Chondrocyte (in vitro differentiated cells): ENCODE data around the gene ZNF761. TPM values are rescaled to one million over a fixed set of nuclear protein-coding genes. Genes with fewer than 3 reads are reported as not detected.
A peak's percentile ranks its signal among the peaks of the same experiment; 100 is the strongest.
"Not testable (repeated sequence)": the region's sequence is repeated elsewhere in the genome, so short reads cannot be mapped to it uniquely, and the experiment has no call there.

Experiments used
- DNase-seq: peaks from one replicate; pipeline ENCODE4 v3.0.0; 2021; ENCODE audit warnings: mixed read lengths, low spot score
- H3K27ac Mint-ChIP-seq: one replicate; pipeline ENCODE4 v1.8.0; 2021; ENCODE audit warnings: mild to moderate bottlenecking, moderate library complexity, mixed read lengths; ENCODE audit not compliant: unreplicated experiment
- H3K27me3 Mint-ChIP-seq: 2 replicates; pipeline ENCODE4 v1.8.0; 2021; ENCODE audit warnings: low read depth, mixed read lengths
- H3K36me3 Mint-ChIP-seq: 2 replicates; pipeline ENCODE4 v1.8.0; 2021; ENCODE audit warnings: low read depth, mixed read lengths
- H3K4me1 Mint-ChIP-seq: 2 replicates; pipeline ENCODE4 v1.8.0; 2021; ENCODE audit warnings: low read depth, mild to moderate bottlenecking, mixed read lengths
- H3K4me3 Mint-ChIP-seq: one replicate; pipeline ENCODE4 v1.8.0; 2021; ENCODE audit warnings: mild to moderate bottlenecking, moderate library complexity, mixed read lengths; ENCODE audit not compliant: unreplicated experiment
- H3K9me3 Mint-ChIP-seq: 2 replicates; pipeline ENCODE4 v1.8.0; 2021; ENCODE audit warnings: low read depth, mixed read lengths
- total RNA-seq: library from RNA; stranded (reverse); gene quantifications from 3 replicates; pipeline ENCODE4 v1.2.1, GENCODE V29; 2021
- TF ChIP-seq, protein P1 (sequence below): fragments of 200-600 bp; sonication (generic); IDR thresholded peaks from 2 replicates; pipeline ENCODE4 v1.5.0; 2021; ENCODE audit warnings: antibody characterized with exemption, mild to moderate bottlenecking, moderate library complexity

Gene ZNF761
- total RNA-seq, 1 donor from 2014 or later, result 8.0 TPM

DNA sequence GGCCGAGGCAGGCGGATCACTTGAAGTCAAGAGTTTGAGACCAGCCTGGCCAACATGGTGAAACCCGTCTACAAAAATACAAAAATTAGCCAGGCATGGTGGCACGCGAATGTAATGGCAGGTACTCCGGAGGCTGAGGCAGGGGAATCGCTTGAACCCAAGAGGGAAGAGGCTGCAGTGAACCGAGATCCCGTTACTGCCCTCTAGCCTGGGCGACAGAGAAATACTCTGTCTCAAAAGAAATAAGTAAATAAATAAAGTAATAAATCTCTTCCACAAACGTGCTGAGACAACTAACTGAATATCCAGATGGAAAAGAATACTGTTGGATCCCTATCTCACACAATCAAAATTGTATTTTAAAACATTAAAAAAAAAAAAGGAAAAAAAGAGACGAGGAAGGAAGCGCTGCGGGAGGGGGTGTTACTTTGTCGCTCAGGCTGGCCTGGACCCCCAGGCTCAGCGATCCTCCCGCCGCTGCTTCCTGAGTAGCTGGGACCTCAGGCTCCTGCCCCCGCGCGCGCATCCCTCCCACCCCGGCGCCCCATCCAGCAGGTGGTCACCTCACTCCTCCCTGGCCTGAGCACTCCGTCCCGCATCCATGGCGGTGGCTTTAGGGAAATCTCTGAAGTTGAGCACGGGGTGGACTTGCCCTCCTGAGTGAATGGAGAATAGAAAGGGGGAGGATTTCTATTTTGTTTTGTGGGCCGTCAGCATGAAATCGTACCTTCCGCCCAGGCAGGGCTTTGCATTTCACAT is 35.1 kb downstream of the ZNF761 start:
- peaks cover 7% of the 10 kb centered on the region for H3K36me3 Mint-ChIP-seq
- no peak for DNase-seq
- TF ChIP-seq, protein P1, sequence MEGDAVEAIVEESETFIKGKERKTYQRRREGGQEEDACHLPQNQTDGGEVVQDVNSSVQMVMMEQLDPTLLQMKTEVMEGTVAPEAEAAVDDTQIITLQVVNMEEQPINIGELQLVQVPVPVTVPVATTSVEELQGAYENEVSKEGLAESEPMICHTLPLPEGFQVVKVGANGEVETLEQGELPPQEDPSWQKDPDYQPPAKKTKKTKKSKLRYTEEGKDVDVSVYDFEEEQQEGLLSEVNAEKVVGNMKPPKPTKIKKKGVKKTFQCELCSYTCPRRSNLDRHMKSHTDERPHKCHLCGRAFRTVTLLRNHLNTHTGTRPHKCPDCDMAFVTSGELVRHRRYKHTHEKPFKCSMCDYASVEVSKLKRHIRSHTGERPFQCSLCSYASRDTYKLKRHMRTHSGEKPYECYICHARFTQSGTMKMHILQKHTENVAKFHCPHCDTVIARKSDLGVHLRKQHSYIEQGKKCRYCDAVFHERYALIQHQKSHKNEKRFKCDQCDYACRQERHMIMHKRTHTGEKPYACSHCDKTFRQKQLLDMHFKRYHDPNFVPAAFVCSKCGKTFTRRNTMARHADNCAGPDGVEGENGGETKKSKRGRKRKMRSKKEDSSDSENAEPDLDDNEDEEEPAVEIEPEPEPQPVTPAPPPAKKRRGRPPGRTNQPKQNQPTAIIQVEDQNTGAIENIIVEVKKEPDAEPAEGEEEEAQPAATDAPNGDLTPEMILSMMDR, result peak; percentile 44
- peak overlapping the region; percentile 93 for H3K4me3 Mint-ChIP-seq
- no peaks in the 10 kb centered on the region for H3K27me3 Mint-ChIP-seq
- H3K27ac Mint-ChIP-seq, result peak overlapping the region; percentile 89
- H3K4me1 Mint-ChIP-seq, result peaks cover 15% of the 10 kb centered on the region
- peaks cover 15% of the 10 kb centered on the region for H3K9me3 Mint-ChIP-seq

DNA sequence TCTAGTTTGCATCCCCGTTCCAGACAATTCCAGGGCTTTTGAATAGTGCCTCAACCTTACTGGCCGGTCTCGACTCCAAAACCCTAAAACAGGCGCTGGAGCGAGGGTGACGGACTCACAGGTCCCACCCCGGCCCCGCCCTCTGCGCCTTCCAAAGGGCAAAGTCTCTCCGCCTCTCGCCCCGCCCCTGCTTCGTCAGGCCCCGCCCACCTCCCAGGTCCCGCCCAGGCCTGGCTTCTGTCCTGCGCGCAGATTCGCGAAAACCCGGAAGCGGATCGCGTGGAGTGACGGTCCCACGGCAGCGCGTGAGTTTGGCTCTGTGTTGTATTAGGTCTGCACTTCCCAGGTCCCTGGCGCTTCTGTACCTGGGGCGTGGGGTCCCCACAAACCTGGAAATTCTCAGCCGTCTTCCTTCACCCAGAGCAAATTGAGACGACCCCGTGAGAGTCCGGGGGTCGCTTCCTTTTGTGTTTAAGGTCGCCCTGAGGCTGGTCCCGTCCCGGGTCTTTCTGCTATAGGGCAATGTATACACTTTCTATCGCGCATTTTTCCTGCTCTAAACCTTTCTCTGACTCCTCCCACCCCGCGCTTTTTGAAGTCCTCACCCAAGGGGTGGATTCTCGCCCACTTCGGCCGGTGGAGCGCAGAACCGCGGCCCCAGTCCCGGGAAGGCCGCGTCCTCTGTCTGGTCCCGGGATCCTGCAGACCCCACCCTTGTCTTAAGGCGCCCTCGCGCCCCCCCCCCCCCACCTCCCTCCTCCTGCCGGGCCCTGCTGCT is 35.9 kb downstream of the ZNF761 start, which contains the start of gene ZNF813:
ZNF813 (plus strand) TSS at position 249 of the 778 bp plus-strand sequence. CDS start 16,090 bp downstream, outside the sequence.
- Mint-ChIP-seq H3K27ac (peak within 1 kb of the TSS; percentile 89), H3K36me3 (peaks cover 9% of the 10 kb centered on the region), H3K4me1 (peaks cover 15% of the 10 kb centered on the region), H3K27me3 (no peaks in the 10 kb centered on the region), H3K9me3 (peaks cover 13% of the 10 kb centered on the region), H3K4me3 (peak within 1 kb of the TSS; percentile 93)
- DNase-seq, result peak; percentile 95
- TF ChIP-seq, protein P1, result no peak

DNA sequence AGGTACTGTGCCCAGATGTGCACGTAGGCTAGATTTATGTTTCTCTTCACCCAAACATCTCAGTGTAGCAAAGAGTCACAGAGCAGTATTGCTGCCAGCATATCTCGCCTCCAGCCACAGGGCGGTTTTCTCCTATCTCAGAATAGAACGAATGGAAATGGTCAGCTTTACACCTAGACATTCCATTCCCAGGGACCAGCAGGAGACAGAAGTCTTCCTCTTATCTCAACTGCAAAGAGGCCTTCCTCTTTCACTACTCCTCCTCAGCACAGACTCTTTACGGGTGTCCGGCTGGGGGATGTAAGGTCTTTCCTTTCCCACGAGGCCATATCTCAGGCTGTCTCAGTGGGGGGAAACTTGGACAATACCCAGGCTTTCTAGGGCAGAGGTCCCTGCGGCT is 36.8 kb downstream of the ZNF761 start:
- not testable (repeated sequence) for H3K27ac Mint-ChIP-seq
- peaks cover 12% of the 10 kb centered on the region for H3K4me1 Mint-ChIP-seq

DNA sequence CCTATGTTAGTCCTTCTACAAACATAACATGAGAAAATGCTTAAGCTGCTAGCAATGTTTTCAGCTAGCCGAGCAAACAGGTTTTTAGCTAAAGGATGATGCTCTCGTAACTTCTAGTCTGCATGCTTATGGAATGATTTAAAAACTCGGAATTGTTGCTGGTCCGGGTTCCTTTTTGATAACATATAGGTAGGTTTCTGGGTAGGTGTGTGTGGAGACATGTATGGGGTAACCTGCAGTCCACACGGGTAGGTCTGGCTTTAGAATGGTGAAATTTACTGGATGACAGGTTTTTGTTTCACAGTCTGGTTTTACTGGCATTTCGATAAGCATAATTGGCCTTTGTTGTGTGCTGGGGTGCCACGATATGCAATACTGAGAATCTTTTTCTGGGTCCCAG is 40.1 kb downstream of the ZNF761 start:
- peaks cover 12% of the 10 kb centered on the region for H3K9me3 Mint-ChIP-seq
- H3K36me3 Mint-ChIP-seq, result peaks cover 10% of the 10 kb centered on the region
- DNase-seq, result no peak
- H3K4me1 Mint-ChIP-seq, result peaks cover 9% of the 10 kb centered on the region
- H3K27me3 Mint-ChIP-seq, result no peaks in the 10 kb centered on the region
- TF ChIP-seq, protein P1, result no peak
- H3K27ac Mint-ChIP-seq, result no peak overlapping the region
- no peak overlapping the region for H3K4me3 Mint-ChIP-seq

More for the DNA sequence above, 36.8 kb downstream of the ZNF761 start:
- H3K4me3 Mint-ChIP-seq, result peak overlapping the region; percentile 93
- not testable (repeated sequence) for H3K27me3 Mint-ChIP-seq, H3K9me3 Mint-ChIP-seq, DNase-seq, H3K36me3 Mint-ChIP-seq

DNA sequence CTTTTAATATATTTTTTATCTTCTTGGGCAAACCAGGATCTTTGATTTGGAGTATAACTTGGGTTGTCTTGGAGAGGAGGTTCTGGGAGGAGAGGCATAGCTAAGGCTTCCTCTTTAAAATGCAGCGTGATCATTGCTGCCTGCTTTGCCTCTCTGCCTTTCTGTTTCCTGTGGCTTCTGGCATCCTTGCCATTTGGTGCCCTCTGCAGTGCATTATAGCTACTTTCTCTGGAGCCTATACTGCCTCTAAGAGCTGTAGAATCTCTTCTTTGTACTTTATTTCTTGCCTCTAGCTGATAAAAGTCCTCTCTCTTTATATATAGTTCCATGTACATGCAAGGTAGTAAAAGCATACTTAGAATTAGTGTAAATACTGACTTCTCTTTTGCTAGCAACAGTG is 43.0 kb downstream of the ZNF761 start:
- Mint-ChIP-seq H3K9me3 (peaks cover 35% of the 10 kb centered on the region), H3K36me3 (peaks cover 28% of the 10 kb centered on the region)
- not testable (repeated sequence) for H3K4me1 Mint-ChIP-seq, H3K27me3 Mint-ChIP-seq, H3K27ac Mint-ChIP-seq, DNase-seq, H3K4me3 Mint-ChIP-seq

DNA sequence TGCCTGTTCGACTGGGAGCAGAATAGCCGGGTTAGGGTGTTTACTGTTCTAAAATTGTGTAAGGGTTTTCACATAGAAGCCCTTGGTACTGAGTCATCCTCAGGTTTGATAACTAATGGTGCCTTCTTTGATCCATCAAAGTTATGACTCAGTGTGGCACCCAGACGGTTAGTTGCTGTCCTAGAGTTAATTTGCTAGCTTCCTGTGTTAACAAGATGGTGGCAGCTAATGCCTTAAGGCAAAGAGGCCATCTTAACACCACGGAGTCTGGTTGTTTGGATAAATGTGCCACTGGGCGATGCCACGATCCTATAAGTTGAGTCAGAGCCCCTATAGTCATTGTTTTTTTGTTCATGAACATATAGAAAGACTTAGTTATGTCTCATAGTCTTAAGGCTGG is 43.7 kb downstream of the ZNF761 start:
- not testable (repeated sequence) for H3K4me1 Mint-ChIP-seq, DNase-seq, H3K27ac Mint-ChIP-seq, H3K27me3 Mint-ChIP-seq, H3K4me3 Mint-ChIP-seq
- H3K9me3 Mint-ChIP-seq, result peaks cover 41% of the 10 kb centered on the region
- peaks cover 33% of the 10 kb centered on the region for H3K36me3 Mint-ChIP-seq

DNA sequence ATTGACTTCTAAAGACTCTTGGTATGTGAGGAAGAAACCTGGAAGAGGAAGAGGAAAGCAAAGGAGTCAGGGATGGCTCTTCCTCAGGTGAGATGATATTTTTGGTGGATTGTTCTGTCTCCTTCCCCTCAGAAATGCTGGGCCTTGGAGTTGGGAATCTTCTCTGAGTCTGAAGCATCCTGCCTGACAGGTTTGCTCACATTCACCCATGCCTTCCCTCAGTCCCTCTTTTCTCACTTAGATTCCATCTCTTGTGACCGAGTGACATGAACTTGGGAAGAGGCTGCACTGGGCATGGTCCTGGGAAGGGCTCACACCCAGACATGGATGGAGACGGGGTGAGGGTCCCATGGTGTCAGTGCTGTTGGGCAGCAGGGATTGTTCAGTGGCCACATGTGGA is 52.0 kb downstream of the ZNF761 start:
- H3K36me3 Mint-ChIP-seq, result peaks cover 68% of the 10 kb centered on the region
- H3K4me3 Mint-ChIP-seq, H3K27ac Mint-ChIP-seq, H3K4me1 Mint-ChIP-seq, H3K27me3 Mint-ChIP-seq, DNase-seq: not testable (repeated sequence)
- H3K9me3 Mint-ChIP-seq, result peaks cover 65% of the 10 kb centered on the region
